GM21576 (cell line): ENCODE measurements around the gene LPIN2.

ENCODE experiments used
- ATAC-seq: cut with Tn5 transposase; IDR thresholded peaks from one replicate; pipeline ENCODE4 v1.9.1; 2021; ENCODE audit warnings: mild to moderate bottlenecking, moderate library complexity; ENCODE audit not compliant: unreplicated experiment

LPIN2 gene

GRCh38 chr18:2964361-2965010 is 48.5 kb downstream of the LPIN2 start:
- no peak for ATAC-seq
